Mucosa of gallbladder (tissue), 1 donor: ENCODE measurements around the gene TMEM217. TPM values are rescaled to one million over a fixed set of nuclear protein-coding genes. Genes with fewer than 3 reads are reported as not detected.
"Not testable (repeated sequence)": the region's sequence is repeated elsewhere in the genome, so short reads cannot be mapped to it uniquely, and the experiment has no call there.

Source experiments
- DNase-seq: peaks from one replicate; pipeline ENCODE4 v3.0.0-alpha.2; 2020; ENCODE audit warnings: low spot score
- total RNA-seq: library from RNA; stranded (reverse); gene quantifications from one replicate; pipeline ENCODE4 v1.2.1, GENCODE V29; 2021
- donor health status: DM: no; HTN: no; CAD: no.

Gene TMEM217
- total RNA-seq, 1 donor from 2014 or later = 0.55 TPM

GRCh38 chr6:37185949-37186720, 71.8 kb downstream of the TMEM217 start:
- not testable (repeated sequence) for DNase-seq

GRCh38 chr6:37182736-37183590, 75.0 kb downstream of the TMEM217 start:
- DNase-seq = no peak

GRCh38 chr6:37180610-37181009, 77.3 kb downstream of the TMEM217 start:
- DNase-seq = not testable (repeated sequence)

GRCh38 chr6:37180075-37180474, 77.9 kb downstream of the TMEM217 start:
- DNase-seq = no peak

GRCh38 chr6:37177935-37178517, 79.9 kb downstream of the TMEM217 start:
- no peak for DNase-seq

- no peak for DNase-seq
These were observed 80.6 kb downstream of the TMEM217 start for GRCh38 chr6:37177077-37177934.

- no peak for DNase-seq
These were observed 81.5 kb downstream of the TMEM217 start for GRCh38 chr6:37176268-37177076.

GRCh38 chr6:37175332-37176267, 82.3 kb downstream of the TMEM217 start:
- DNase-seq = no peak

- DNase-seq = no peak
These were observed 83.2 kb downstream of the TMEM217 start for GRCh38 chr6:37174515-37175331.

- DNase-seq = no peak
These were observed 83.8 kb downstream of the TMEM217 start for GRCh38 chr6:37174196-37174514.

GRCh38 chr6:37173493-37174195, 84.3 kb downstream of the TMEM217 start:
- no peak for DNase-seq

- no peak for DNase-seq
These were observed 84.9 kb downstream of the TMEM217 start for GRCh38 chr6:37172912-37173492.

GRCh38 chr6:37171970-37172812, 85.8 kb downstream of the TMEM217 start:
- peak; percentile 95 for DNase-seq

GRCh38 chr6:37171201-37171969, 86.6 kb downstream of the TMEM217 start:
- peak; percentile 44 for DNase-seq

- peak; percentile 45 for DNase-seq
These were observed 87.4 kb downstream of the TMEM217 start for GRCh38 chr6:37170273-37171200.
